IPS-20b (cell line): ENCODE results near the gene TPP1.

Experiments
- H3K27ac ChIP-seq: one replicate; pipeline ENCODE4 v1.5.1; 2013; ENCODE audit warnings: low read length
- H3K27me3 ChIP-seq: 2 replicates; pipeline ENCODE4 v1.6.1; 2013; ENCODE audit warnings: mild to moderate bottlenecking, low read length, inconsistent platforms; ENCODE audit not compliant: insufficient read depth
- H3K36me3 ChIP-seq: 2 replicates; pipeline ENCODE4 v1.6.1; 2013; ENCODE audit warnings: low read depth, mild to moderate bottlenecking, inconsistent platforms, low read length, moderate library complexity; ENCODE audit not compliant: insufficient read depth
- H3K4me1 ChIP-seq: 2 replicates; pipeline ENCODE4 v1.6.1; 2013; ENCODE audit warnings: mild to moderate bottlenecking, control low read depth, inconsistent platforms, low read length, moderate library complexity; ENCODE audit not compliant: insufficient read depth
- H3K4me3 ChIP-seq: 2 replicates; pipeline ENCODE4 v1.5.1; 2013; ENCODE audit warnings: mild to moderate bottlenecking, low read length, inconsistent platforms
- H3K9ac ChIP-seq: 2 replicates; pipeline ENCODE4 v1.6.1; 2013; ENCODE audit warnings: low read depth, mild to moderate bottlenecking, inconsistent platforms, low read length, moderate library complexity
- H3K9me3 ChIP-seq: 2 replicates; pipeline ENCODE4 v1.6.1; 2013; ENCODE audit warnings: mild to moderate bottlenecking, low read depth, low read length, inconsistent platforms; ENCODE audit not compliant: insufficient read depth

Gene TPP1

DNA sequence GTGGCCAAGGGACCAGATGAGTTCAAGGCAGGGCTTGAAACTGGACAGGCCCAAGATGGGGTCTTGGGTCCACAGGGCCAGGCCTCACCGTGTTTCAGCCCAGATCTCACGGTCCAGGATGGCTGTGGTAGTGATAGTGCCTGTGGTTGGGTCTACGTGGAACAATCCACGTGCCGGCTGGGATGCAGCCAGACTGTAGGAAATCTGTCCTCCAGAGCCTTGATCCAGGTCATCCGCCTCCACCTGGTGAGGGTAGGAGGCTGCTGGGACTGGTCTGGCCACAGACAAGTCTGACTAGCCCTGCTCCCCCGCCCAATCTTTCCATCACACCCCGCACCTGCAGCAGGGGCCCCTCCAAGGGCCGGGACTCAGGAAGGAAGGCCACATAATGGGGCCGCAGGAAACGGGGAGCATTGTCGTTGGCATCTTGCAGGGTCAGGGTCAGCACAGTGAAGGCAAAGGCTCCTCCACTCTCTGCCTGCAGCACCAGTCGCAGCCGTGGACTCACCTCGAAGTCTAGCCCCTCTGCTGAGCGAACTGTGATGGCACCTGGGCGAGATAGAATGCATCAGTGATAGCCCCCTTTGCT is 6.7 kb upstream of the TPP1 start:
- Histone ChIP-seq H3K27ac (no peak overlapping the region), H3K27me3 (no peaks in the 10 kb centered on the region), H3K4me3 (no peak overlapping the region), H3K9ac (no peak overlapping the region), H3K9me3 (no peaks in the 10 kb centered on the region), H3K36me3 (peaks cover 47% of the 10 kb centered on the region; the same call in 1 of the 2 replicates), H3K4me1 (peaks cover 2% of the 10 kb centered on the region; the same call in 1 of the 2 replicates)

DNA sequence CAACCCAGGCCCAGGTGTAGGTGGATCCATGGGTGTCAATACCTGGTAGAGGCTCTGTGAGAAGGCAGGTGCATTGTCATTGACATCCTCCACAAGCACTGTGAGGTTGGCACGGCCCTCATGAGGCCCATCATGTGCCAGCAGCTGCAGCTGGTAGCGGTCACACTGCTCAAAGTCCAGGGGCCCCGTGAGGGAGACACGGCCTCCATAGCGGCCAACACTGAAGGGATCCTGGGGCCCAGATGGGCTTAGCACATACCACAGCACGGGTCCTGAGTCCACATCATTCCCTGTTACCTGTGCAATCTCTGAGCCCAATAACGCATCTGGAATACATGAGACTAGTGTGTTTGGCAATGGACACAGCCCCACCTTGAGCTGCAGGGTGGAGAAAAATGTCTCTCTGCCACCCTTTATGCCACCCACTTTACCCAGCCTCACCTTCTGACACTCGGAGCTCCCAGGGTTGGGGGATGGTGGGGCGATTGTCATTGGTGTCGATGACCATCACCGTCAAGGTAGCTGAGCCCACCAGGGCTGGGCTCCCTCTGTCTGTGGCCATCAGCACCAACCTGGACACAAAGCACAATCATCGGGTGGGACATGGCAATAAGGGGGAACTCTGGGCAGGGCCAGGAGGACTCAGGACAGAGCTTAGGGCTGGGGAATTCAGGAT is 6.1 kb upstream of the TPP1 start:
- Histone ChIP-seq H3K27me3 (no peaks in the 10 kb centered on the region), H3K36me3 (peaks cover 45% of the 10 kb centered on the region; the same call in 1 of the 2 replicates)

DNA sequence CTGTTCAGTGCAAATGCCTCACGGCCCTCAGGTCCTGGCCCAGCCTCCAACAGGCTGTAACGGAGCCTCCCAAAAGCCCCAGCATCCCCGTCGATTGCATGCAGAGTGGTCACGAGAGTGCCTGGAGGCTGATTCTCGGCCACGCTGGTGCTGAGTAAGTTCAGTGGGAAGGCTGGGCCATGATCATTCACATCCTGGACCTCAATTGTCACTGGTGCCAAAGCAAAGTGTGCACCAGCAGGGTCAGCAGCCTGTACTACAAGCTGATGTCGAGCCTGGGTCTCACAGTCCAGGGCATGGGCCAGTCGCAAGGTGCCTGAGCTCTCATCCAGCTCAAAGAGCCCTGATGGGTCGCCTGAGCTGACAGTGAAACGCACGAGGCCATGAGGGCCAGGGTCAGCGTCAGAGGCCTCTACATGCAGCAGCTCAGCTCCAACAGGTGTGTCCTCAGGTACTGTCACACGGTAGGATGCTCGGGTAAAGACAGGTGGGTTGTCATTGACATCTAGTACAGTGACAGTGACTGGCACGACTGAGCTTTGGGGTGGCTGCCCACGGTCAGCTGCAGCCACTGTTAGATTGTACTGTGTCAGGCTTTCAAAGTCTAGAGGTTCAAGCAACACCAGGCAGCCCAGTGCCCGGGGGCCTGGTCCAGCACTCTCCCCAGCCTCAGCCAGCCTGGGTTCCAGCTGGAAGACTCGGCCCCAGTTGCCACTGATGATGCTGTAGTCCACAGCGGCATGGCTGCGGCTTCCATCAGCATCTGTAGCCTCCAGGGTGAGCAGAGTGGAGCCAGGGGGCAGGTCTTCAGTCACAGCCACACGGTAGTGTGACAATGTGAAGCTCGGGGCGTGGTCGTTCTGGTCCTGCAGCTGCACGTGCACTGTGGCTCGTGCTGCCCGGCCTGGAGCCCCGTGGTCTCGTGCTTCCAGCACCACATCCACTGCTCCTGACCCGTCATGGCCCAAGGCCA is 4.5 kb upstream of the TPP1 start:
- peaks cover 38% of the 10 kb centered on the region; the same call in 1 of the 2 replicates for H3K36me3 ChIP-seq
- H3K27ac ChIP-seq, result no peak overlapping the region
- H3K4me1 ChIP-seq, result peaks cover 14% of the 10 kb centered on the region; the same call in 1 of the 2 replicates
- no peak overlapping the region for H3K4me3 ChIP-seq
- H3K9me3 ChIP-seq, result no peaks in the 10 kb centered on the region
- H3K9ac ChIP-seq, result no peak overlapping the region
- H3K27me3 ChIP-seq, result no peaks in the 10 kb centered on the region

More for the DNA sequence above, 6.1 kb upstream of the TPP1 start:
- H3K4me1 ChIP-seq, result peaks cover 8% of the 10 kb centered on the region; the same call in 1 of the 2 replicates
- H3K4me3 ChIP-seq, result no peak overlapping the region
- H3K9ac ChIP-seq, result no peak overlapping the region
- H3K9me3 ChIP-seq, result no peaks in the 10 kb centered on the region
- no peak overlapping the region for H3K27ac ChIP-seq

DNA sequence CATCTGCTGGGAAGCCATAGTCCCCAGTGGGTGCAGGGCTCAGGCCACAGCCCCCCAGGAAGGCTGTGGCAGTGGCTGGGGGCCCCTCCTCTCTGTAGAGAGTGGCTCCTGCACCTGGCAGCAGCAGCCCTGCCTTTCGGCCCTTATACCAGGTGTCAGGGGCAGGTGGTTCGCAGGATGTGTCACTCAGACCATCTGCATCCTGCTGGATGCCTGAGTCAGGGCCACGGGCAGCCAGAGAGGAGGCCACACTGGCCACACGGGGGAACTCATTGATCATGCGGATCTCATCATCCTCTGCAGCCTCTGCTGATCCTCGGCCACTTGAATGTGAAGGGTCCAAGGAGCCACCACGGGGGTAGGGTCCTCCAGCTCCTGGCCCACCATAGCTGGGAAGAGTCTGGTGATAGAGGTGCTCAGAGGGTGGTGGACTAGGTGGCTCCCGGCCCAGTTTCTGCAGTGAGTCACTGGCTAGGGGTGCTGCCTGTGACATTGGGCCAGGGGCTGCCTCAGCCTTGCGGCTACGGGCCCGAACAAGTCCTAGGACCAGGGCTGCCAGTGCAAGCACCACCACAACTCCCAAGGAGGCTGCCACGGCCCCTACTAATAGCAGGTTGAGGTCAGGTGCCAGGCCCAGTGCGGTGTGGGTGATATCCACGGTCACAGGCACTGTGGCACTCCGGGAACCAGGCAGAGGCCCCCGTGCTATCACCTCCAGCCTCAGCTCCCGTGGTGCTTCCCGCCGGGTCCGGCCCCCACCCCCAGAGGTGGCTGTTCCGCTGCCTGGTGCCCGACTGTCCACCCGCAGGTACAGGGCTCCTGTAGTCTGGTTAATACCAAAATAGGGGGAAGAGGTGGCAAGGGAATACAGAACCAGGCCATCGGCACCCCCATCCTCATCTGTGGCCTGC is 3.3 kb upstream of the TPP1 start:
- no peaks in the 10 kb centered on the region for H3K27me3 ChIP-seq
- H3K36me3 ChIP-seq, result peaks cover 32% of the 10 kb centered on the region; the same call in 1 of the 2 replicates
- H3K4me1 ChIP-seq, result peaks cover 14% of the 10 kb centered on the region; the same call in 1 of the 2 replicates
- no peaks in the 10 kb centered on the region for H3K9me3 ChIP-seq
- H3K9ac ChIP-seq, result no peak overlapping the region
- no peak overlapping the region for H3K4me3 ChIP-seq
- no peak overlapping the region for H3K27ac ChIP-seq

DNA sequence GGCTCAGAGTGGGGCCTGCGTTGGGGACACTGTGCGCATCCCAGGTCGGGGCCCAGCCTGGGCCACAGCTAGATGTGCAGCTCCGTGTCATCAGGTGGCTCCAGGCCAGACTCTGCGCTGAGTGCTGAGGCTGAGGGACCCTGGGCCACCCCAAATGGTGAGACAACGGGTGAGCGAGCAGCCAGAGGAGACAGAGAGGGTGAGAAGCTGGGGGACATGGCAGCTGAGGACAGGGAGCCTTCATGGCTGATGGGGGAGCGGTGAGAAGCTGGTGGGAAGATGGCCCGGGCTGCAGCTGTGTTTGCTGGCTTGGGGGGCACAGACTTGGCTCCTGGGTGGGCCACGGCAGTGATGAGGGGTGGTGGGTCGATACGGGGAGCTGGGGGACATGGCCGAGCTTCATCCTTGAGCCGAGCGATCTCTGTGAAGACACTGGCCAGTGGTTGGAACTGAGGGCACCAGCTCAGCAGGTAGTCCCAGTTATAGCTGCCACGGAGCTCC is 2.5 kb upstream of the TPP1 start:
- H3K27ac ChIP-seq, result no peak overlapping the region
- no peaks in the 10 kb centered on the region for H3K27me3 ChIP-seq

DNA sequence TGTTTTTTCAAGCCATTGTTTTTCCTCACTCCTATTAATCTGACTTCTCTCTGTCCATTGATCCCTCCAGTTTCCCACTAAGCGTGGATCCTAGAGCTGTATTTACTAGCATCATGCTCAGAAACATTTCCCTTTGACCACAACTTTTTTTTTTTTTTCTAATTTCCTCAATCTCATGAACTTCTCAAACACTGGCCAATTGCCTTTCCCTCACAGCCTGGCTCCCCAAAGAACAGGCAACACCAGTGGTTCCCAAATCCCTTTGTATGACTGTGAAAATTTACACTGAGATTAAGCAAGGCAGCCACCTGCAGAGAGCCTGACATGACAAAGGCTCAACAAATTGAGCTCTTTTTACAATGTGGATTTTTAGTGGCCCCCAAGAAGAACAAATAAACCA is 1.4 kb upstream of the TPP1 start:
- Histone ChIP-seq H3K27me3 (no peaks in the 10 kb centered on the region), H3K27ac (no peak overlapping the region), H3K36me3 (peaks cover 19% of the 10 kb centered on the region), H3K4me1 (peaks cover 14% of the 10 kb centered on the region; the same call in 1 of the 2 replicates), H3K9ac (peak overlapping the region; percentile 10; the same call in 1 of the 2 replicates), H3K9me3 (no peaks in the 10 kb centered on the region), H3K4me3 (peak overlapping the region; percentile 10; the same call in 1 of the 2 replicates)

More for the DNA sequence above, 2.5 kb upstream of the TPP1 start:
- peaks cover 24% of the 10 kb centered on the region; the same call in 1 of the 2 replicates for H3K36me3 ChIP-seq
- no peak overlapping the region for H3K9ac ChIP-seq
- H3K4me1 ChIP-seq, result peaks cover 14% of the 10 kb centered on the region; the same call in 1 of the 2 replicates
- H3K4me3 ChIP-seq, result no peak overlapping the region
- H3K9me3 ChIP-seq, result no peaks in the 10 kb centered on the region

DNA sequence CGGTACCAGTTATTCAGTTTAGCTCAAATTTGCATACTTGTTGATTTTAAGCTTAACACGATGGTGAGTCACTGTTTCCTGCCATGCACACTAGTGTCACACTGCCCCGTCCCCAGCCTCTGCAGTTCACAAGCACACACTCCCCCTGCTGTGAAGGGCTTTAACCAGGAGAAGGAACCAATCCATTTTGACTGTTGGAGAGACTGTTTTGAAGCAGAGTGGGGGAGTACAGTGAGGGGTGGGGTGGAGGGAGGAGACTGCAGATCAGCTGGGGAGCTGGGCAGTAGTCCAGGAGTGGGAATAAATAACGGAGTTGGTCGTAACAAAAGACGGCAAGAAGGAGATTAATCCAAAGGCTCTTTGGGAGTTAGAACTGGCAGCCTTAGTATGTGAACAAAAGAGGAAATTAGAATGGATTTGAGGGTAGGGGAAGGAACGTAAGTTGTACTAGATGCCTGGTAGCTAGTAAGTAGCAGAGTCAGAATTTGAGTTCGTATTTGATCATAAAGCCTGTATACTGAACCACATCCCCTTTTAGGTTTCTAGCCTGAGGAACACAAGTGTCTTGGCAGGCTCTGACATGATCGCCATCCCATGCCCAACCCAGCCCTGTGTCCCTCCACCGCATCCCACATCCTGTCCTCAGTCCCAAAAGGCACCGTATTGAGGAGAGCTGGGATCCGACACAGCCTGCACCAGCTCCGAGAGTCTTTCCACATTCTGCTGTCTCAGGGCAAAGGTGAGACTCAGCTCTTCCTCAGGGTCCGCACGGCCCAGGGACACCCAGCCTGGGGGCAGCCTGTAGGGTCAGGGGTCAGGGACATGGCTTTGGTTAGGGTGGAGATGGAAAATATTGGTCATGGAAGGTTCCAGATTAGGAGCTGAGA is 862 bp downstream of the TPP1 start:
- no peaks in the 10 kb centered on the region for H3K27me3 ChIP-seq
- H3K9me3 ChIP-seq, result no peaks in the 10 kb centered on the region
- H3K36me3 ChIP-seq, result peaks cover 21% of the 10 kb centered on the region
- H3K27ac ChIP-seq, result no peak overlapping the region
- H3K9ac ChIP-seq, result peak overlapping the region; percentile 78
- peaks cover 14% of the 10 kb centered on the region; the same call in 1 of the 2 replicates for H3K4me1 ChIP-seq
- peak overlapping the region; percentile 81 for H3K4me3 ChIP-seq

DNA sequence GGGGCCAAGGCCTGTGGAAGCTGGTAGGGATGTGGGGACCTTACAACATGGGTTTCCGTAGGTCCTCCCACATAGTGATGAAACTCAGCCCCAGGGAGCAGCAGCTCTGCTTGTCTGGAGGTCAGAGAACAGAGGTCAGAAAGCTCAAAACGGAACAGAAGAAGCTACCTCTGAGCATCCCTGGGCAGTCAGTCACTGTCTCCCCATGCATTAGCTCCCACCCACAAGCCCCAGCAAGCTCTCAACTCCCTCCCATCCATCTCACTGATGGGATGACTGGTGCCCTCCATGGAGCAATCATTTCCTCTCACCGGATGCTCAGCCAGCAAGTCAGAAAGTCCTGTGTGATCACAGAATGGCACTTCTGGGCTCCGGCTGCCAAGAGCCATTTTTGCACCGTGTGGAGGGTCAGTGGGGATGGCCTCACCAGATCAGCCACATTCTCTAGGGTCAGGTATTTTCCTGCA is 1.9 kb downstream of the TPP1 start:
- Histone ChIP-seq H3K9ac (no peak overlapping the region), H3K27ac (no peak overlapping the region), H3K9me3 (no peaks in the 10 kb centered on the region), H3K4me3 (no peak overlapping the region), H3K36me3 (peaks cover 21% of the 10 kb centered on the region), H3K27me3 (no peaks in the 10 kb centered on the region), H3K4me1 (peaks cover 20% of the 10 kb centered on the region; the same call in 1 of the 2 replicates)

DNA sequence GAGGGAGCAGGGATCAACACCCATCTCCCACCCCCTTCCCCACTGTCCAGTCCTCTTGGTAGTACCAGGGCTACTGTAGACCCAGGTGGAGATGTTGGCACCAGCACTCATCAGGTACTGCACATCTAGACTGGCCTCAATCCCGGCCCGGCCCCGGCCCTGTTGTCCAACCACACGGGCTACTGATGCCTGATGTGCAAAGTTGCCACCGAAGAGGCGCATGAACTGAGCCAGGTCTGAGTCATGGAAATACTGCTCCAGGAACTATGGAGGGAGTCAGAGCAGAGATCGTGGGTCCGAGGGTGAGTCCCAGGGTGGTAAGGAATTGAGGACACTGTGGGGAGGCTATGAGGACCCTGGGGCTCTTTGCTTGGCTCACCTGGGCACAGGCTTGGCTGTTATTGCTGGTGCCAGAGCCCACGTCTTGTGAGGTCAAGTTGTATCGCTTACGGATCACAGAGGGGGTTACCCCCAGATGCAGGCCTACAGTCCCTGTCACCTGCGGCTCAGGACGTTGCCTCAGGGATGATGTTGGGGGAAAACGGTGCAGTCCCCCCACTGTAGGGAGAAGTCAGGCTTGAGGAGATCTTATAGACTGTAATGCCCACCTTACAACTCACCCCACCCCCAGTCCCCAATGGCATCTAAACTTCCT is 2.5 kb downstream of the TPP1 start:
- no peak overlapping the region for H3K4me3 ChIP-seq

More for the DNA sequence above, 2.5 kb downstream of the TPP1 start:
- Histone ChIP-seq H3K9me3 (no peaks in the 10 kb centered on the region), H3K27ac (no peak overlapping the region), H3K27me3 (no peaks in the 10 kb centered on the region), H3K36me3 (peaks cover 21% of the 10 kb centered on the region), H3K4me1 (peaks cover 20% of the 10 kb centered on the region; the same call in 1 of the 2 replicates), H3K9ac (no peak overlapping the region)
